Astrocyte of the cerebellum (primary cell): ENCODE results near the gene ARHGEF6.
"Not testable (repeated sequence)": the region's sequence is repeated elsewhere in the genome, so short reads cannot be mapped to it uniquely, and the experiment has no call there.

ENCODE experiments used
- DNase-seq: peaks from one replicate; pipeline ENCODE4 v3.0.0-alpha.2; 2011; ENCODE audit warnings: low read depth
- H3K4me3 ChIP-seq: 2 replicates; pipeline ENCODE4 v1.5.1; 2011; ENCODE audit warnings: mild to moderate bottlenecking, low read depth, low read length, moderate library complexity
- CTCF ChIP-seq: IDR thresholded peaks from 2 replicates; pipeline ENCODE4 v1.5.1; 2012; ENCODE audit warnings: low read length, low read depth, moderate library complexity, mild to moderate bottlenecking; ENCODE audit errors: missing control alignments
- in situ Hi-C: cut with HindIII; loops from 2 replicates; pipeline ENCODE4 v1.10.0; 2017; ENCODE audit warnings: low sequenced_read_pairs

ARHGEF6 gene

GRCh38 chrX:136822337-136823095 is 41.8 kb upstream of the ARHGEF6 start:
- no peak overlapping the region for H3K4me3 ChIP-seq
- DNase-seq, result no peak
- in situ Hi-C loops, result no loop called here
- no peak for TF ChIP-seq CTCF

- DNase-seq, H3K4me3 ChIP-seq, in situ Hi-C loops: not testable (repeated sequence)
Observed at GRCh38 chrX:136819756-136820155, 39.0 kb upstream of the ARHGEF6 start.

GRCh38 chrX:136819031-136819703 is 38.4 kb upstream of the ARHGEF6 start:
- no peak overlapping the region for H3K4me3 ChIP-seq
- no peak for DNase-seq
- in situ Hi-C loops, result no loop called here
- TF ChIP-seq CTCF, result no peak

GRCh38 chrX:136816975-136817374 is 36.2 kb upstream of the ARHGEF6 start:
- no peak for DNase-seq
- in situ Hi-C loops, result no loop called here
- H3K4me3 ChIP-seq, result no peak overlapping the region
- no peak for TF ChIP-seq CTCF

- H3K4me3 ChIP-seq, result no peak overlapping the region
- TF ChIP-seq CTCF, result no peak
- DNase-seq, result no peak
- in situ Hi-C loops, result no loop called here
Observed at GRCh38 chrX:136814847-136815750, 34.4 kb upstream of the ARHGEF6 start.

GRCh38 chrX:136812286-136812685 is 31.6 kb upstream of the ARHGEF6 start:
- DNase-seq, result no peak
- no peak overlapping the region for H3K4me3 ChIP-seq
- no peak for TF ChIP-seq CTCF
- in situ Hi-C loops, result no loop called here
